Measurements from ENCODE around the gene CSRNP3. TPM values are rescaled to one million over a fixed set of nuclear protein-coding genes. Genes with fewer than 3 reads are reported as not detected.

Gene CSRNP3
- total RNA-seq, 1 experiment from 2014 or later = 0.41 TPM

DNA sequence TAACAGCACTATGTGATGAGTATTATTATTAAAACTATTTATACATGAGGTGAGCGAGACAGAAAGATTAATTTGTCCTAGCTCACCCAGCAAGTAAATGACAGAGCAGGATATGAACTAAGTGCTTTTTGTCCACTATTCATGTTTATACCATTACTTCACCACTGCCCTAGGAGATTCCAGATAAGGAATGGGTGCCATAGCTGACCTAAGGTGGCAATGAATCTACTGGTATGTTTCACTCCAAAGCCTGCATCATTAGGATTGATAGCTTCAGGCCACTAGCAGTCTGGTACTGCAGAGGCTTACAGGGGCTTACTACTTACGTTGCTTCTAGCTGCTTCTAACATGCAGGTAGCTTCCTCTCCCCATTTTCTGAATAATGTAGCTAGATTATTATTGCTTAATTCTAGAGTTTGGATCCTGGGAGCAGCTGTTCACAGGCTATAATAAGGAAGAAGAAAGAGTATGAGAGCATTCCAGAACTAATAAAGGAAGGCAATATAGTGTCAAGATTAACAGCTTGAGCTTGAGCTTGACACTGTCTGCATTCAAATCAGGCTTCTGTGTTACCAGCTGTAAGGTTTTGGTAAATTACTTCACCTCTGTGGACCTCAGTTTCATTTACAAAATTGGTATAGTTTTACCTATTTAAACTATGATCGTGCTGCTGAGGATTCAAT, 170.9 kb downstream of the CSRNP3 start:
- H3K36me3 ChIP-seq (ENCODE audit: low read depth) = no peaks in the 10 kb centered on the region
- no peaks in the 10 kb centered on the region for H3F3A ChIP-seq (ENCODE audit: insufficient read depth, low read depth)
- POLR2A ChIA-PET (ENCODE audit: unreplicated experiment) = no interaction called here
- H3K9me2 ChIP-seq (ENCODE audit: insufficient read depth) = no peaks in the 10 kb centered on the region
- no peaks in the 10 kb centered on the region for H3K27me3 ChIP-seq (ENCODE audit: insufficient read depth, low read depth)
- intact Hi-C loops (cut with micrococcal nuclease; ENCODE audit: unreplicated experiment) = no loop called here
- no peak overlapping the region for H3K4me2 ChIP-seq
- no peaks in the 10 kb centered on the region for H4K20me1 ChIP-seq (ENCODE audit: insufficient read depth)
- CTCF ChIA-PET = no interaction called here
- H2AFZ ChIP-seq = no peak overlapping the region
- no peaks in the 10 kb centered on the region for H3K79me2 ChIP-seq (ENCODE audit: low read depth)
- TF ChIP-seq EZH2 (IDR thresholded peaks at IDR 0.05; ENCODE audit: low read depth) = no peak
- TF ChIP-seq, protein P1, sequence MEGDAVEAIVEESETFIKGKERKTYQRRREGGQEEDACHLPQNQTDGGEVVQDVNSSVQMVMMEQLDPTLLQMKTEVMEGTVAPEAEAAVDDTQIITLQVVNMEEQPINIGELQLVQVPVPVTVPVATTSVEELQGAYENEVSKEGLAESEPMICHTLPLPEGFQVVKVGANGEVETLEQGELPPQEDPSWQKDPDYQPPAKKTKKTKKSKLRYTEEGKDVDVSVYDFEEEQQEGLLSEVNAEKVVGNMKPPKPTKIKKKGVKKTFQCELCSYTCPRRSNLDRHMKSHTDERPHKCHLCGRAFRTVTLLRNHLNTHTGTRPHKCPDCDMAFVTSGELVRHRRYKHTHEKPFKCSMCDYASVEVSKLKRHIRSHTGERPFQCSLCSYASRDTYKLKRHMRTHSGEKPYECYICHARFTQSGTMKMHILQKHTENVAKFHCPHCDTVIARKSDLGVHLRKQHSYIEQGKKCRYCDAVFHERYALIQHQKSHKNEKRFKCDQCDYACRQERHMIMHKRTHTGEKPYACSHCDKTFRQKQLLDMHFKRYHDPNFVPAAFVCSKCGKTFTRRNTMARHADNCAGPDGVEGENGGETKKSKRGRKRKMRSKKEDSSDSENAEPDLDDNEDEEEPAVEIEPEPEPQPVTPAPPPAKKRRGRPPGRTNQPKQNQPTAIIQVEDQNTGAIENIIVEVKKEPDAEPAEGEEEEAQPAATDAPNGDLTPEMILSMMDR (conservative IDR thresholded peaks at IDR 0.05) = no peak
- no peak for DNase-seq
- H3K4me3 ChIP-seq = no peak overlapping the region
- no peaks in the 10 kb centered on the region for H3K9me3 ChIP-seq (ENCODE audit: insufficient read depth, low read depth)
- no peak overlapping the region for H3K27ac ChIP-seq
- no peaks in the 10 kb centered on the region for H3K4me1 ChIP-seq (replicated peaks; ENCODE audit: insufficient read depth)
- BruUV-seq (replicated peaks) = no TSS peak

DNA sequence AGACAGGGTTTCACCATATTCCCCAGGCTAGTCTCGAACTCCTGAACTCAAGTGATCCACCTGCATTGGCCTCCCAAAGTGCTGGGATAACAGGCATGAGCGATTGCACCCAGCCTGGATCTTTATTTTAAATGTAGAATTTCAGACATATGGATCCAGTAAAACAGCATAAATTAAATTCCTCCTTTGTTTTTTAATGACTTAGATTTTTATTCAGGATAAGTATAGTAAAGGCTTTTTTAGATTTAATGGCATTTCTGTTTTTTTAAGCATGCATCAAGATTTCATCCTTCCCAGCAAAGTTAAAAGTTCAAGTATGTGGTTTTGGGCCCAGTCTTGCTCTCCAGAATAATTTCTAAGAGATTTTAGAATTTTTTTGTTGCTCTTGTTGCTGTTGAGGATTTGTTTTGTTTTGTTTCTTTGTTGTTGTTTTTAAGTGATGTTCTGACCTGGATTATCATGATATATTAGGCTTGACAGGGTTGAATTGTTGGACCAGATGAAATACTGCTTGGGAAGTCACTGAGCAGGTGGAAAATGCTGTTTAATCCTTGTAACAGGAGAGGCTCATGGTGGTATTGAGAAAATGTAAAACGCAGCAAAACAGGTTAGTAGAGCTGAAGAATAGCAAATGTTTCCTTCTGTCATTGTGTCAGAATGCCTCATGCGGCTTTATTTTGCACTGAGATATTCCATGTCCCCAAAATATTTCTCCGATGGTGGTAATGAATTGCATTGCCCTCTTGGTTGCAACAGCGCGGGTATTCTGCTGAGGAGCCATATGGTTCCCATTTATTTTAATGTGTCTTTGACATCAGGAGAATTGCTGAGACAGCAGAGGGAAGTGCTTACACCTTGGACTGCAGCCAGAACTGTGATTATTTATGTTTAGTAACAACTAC, 176.7 kb downstream of the CSRNP3 start:
- Histone ChIP-seq H3K4me3 (no peak overlapping the region), H3K27me3 (ENCODE audit: insufficient read depth, low read depth) (no peaks in the 10 kb centered on the region), H3K27ac (no peak overlapping the region), H3K9me3 (ENCODE audit: insufficient read depth, low read depth) (no peaks in the 10 kb centered on the region), H2AFZ (no peak overlapping the region), H3F3A (ENCODE audit: insufficient read depth, low read depth) (no peaks in the 10 kb centered on the region), H3K79me2 (ENCODE audit: low read depth) (no peaks in the 10 kb centered on the region), H4K20me1 (ENCODE audit: insufficient read depth) (no peaks in the 10 kb centered on the region), H3K4me1 (replicated peaks; ENCODE audit: insufficient read depth) (no peaks in the 10 kb centered on the region), H3K36me3 (ENCODE audit: low read depth) (no peaks in the 10 kb centered on the region), H3K4me2 (no peak overlapping the region), H3K9me2 (ENCODE audit: insufficient read depth) (no peaks in the 10 kb centered on the region)
- BruUV-seq (replicated peaks) = no TSS peak
- TF ChIP-seq, protein P1 (conservative IDR thresholded peaks at IDR 0.05) = no peak
- no peak for TF ChIP-seq EZH2 (IDR thresholded peaks at IDR 0.05; ENCODE audit: low read depth)
- DNase-seq = no peak
- CTCF ChIA-PET = no interaction called here
- POLR2A ChIA-PET (ENCODE audit: unreplicated experiment) = no interaction called here
- intact Hi-C loops (cut with micrococcal nuclease; ENCODE audit: unreplicated experiment) = no loop called here

DNA sequence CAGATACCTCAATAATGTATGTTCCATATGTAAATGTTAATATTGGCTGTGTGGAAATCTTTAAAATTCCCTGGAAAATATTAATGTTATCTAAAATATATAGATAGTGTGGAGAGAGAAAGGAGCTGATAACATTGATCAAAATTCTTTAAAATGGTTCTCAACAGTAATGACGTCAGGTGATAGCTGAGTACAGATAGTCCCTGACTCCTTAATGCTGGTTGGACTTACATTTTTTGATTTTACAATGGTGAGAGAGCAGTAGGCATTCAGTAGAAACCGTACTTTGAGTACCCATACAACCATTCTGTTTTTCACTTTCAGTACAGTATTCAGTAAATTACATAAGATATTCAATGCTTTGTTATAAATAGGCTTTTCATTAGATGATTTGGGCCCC, 177.9 kb downstream of the CSRNP3 start:
- no peak overlapping the region for H3K4me3 ChIP-seq
- TF ChIP-seq EZH2 (IDR thresholded peaks at IDR 0.05; ENCODE audit: low read depth) = no peak
- TF ChIP-seq, protein P1 (conservative IDR thresholded peaks at IDR 0.05) = no peak
- no peaks in the 10 kb centered on the region for H3K36me3 ChIP-seq (ENCODE audit: low read depth)
- H4K20me1 ChIP-seq (ENCODE audit: insufficient read depth) = no peaks in the 10 kb centered on the region
- H2AFZ ChIP-seq = no peak overlapping the region
- intact Hi-C loops (cut with micrococcal nuclease; ENCODE audit: unreplicated experiment) = no loop called here
- no peak for DNase-seq
- no peak overlapping the region for H3K27ac ChIP-seq
- H3F3A ChIP-seq (ENCODE audit: insufficient read depth, low read depth) = no peaks in the 10 kb centered on the region
- H3K9me2 ChIP-seq (ENCODE audit: insufficient read depth) = no peaks in the 10 kb centered on the region
- BruUV-seq (replicated peaks) = no TSS peak
- no peaks in the 10 kb centered on the region for H3K27me3 ChIP-seq (ENCODE audit: insufficient read depth, low read depth)
- H3K9me3 ChIP-seq (ENCODE audit: insufficient read depth, low read depth) = no peaks in the 10 kb centered on the region
- H3K4me1 ChIP-seq (replicated peaks; ENCODE audit: insufficient read depth) = no peaks in the 10 kb centered on the region
- ChIA-PET POLR2A (ENCODE audit: unreplicated experiment) (no interaction called here), CTCF (no interaction called here)
- H3K79me2 ChIP-seq (ENCODE audit: low read depth) = no peaks in the 10 kb centered on the region
- H3K4me2 ChIP-seq = no peak overlapping the region
